NCI-H2196 (cell line): ENCODE data around the gene ZDHHC12.
"Not testable (repeated sequence)": the region's sequence is repeated elsewhere in the genome, so short reads cannot be mapped to it uniquely, and the experiment has no call there.

Experiments
- DNase-seq: peaks from one replicate; lab custom pipeline; 2025; ENCODE audit not compliant: unreplicated experiment; lab: John Stamatoyannopoulos, UW

ZDHHC12 gene

DNA sequence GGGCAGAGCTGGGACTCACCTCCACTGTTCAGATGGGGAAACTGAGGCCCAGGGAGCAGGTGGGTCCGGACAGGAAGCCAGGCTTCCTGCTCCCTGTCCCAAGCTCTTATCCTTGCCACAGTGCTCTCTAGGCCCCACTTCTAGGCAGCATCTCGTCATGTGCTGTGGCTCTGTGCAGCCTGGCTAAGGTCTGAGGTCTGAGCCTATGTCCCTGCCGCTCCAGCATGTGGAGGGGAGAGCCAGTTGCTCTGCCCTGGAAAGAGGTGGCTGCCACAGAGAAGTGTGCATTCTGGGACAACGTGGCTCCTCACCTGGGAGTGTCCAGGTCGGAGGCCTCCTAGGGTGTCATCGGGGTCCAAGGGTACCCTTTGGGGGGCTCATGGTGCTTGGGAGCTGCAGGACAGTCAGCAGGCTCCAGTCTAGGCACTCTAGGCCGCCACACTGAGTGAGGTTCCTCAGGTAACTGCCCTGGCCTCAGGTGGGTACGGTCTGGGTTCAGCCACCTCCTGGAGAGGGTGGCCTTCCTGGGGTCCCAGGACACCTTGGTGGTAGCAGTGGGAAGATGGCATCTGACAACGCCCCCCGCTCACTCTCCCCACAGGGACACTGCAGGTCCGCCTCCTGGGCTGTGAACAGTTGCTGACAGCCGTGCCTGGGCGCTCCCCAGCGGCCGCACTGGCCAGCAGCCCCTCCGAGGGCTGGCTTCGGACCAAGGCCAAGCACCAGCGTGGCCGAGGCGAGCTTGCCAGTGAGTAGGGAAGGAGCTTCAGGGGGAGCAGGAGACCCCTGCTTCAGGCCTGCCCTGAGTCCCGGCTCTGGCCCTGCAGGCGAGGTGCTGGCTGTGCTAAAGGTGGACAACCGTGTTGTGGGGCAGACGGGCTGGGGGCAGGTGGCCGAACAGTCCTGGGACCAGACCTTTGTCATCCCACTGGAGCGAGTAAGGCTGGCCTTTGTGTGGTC lies 11.2 kb downstream of the ZDHHC12 start:
- no peak for DNase-seq

DNA sequence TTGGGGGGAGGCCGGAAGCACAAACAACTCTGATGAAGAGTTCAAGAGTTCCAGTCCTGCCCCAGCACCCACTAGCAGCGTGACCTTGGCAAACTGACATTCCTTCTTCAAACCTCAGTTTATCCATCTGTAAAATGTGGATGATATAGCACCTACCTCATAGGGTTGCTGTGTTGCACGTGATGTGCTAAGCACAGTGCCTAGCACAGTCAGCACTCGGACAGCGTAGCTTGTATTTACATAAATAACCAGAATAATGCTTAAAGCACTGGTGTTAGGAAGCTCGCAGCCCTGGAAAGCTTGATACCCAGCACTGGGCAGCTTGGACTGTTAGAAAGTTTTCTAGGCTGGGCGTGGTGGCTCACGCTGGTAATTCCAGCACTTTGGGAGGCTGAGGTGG lies 16.5 kb downstream of the ZDHHC12 start:
- no peak for DNase-seq

DNA sequence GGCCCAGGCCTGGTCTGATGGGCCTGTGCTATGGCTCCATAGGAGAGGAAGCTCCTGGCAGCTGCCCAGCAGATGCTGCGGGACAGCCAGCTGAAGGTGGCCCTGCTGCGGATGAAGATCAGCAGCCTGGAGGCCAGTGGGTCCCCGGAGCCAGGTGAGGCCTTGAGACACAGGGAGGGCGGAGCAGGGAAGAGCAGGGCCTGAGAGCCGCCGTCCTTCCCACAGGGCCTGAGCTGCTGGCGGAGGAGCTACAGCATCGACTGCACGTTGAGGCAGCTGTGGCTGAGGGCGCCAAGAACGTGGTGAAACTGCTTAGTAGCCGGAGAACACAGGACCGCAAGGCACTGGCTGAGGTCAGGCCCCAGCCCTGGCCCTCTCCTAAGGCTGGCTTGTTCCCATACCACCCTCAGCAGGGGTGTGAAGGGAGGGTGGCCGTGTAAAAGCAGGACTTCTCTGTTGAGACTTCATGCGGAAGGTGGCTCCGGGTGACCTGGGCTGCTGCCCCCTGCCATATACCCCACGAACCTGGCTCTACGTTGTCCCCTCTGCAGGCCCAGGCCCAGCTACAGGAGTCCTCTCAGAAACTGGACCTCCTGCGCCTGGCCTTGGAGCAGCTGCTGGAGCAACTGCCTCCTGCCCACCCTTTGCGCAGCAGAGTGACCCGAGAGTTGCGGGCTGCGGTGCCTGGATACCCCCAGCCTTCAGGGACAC lies 17.1 kb downstream of the ZDHHC12 start:
- DNase-seq = no peak

DNA sequence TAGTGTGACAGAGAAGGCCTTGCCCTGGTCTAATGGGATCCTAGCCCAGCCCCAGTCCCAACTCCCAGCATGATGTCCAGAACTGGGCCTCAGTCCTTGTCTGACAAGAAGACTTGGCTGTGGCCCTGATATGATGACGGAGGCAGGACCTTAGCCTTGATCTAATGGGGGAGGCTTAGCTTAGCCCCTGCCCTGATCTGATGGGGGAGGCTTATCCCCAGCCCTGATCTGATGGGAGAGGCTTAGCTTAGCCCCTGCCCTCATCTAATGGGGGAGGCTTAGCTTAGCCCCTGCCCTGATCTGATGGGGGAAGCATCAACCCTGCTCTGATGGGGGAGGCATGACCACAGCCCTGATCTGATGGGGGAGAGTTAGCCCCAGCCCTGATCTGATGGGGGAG lies 17.9 kb downstream of the ZDHHC12 start:
- DNase-seq = no peak

DNA sequence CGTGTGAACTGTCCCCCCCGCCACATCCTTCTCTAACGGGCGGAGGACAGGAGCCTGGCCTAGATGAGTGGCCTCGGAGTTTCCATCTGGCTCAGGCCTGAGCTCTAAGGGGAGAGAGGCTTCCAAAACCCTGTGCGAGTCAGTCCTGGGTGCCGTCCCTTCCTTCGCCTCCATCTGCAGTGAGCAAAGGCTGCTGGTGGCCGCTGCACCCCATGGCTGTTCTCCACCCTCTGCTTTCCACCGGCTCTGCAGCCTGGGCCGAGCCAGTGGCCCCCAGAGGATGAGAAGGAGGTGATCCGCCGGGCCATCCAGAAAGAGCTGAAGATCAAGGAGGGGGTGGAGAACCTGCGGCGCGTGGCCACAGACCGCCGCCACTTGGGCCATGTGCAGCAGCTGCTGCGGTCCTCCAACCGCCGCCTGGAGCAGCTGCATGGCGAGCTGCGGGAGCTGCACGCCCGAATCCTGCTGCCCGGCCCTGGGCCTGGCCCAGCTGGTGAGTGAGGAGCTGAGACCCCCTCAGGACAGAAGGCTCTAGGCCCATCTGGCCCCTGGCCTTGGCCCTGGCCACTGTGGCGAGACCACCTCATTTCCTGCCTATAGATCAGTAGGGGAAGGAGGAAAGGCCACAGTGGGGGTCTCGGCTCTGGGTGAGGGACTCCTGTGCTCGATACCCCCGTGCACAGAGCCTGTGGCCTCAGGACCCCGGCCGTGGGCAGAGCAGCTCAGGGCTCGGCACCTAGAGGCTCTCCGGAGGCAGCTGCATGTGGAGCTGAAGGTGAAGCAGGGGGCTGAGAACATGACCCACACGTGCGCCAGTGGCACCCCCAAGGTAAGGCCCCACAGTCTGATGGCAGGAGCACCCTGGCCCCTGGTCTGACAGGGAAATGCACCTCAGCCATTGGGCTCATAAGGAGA lies 18.6 kb downstream of the ZDHHC12 start:
- DNase-seq = no peak

DNA sequence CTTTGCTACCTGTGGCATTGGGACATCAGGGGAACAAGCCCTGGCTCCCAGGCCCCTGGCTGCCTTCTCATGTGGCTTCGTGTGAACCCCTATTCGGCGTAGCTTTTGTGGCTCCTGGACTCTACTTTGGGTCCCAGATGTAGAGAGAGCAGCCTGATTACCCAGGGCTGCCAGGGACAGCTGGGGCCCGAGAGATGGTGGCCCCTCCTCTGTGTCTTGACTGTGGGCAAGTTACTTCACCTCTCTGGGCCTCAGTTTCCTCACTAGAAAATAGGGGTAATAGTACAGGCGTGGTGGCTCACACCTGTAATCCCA lies 19.6 kb downstream of the ZDHHC12 start:
- DNase-seq = no peak

DNA sequence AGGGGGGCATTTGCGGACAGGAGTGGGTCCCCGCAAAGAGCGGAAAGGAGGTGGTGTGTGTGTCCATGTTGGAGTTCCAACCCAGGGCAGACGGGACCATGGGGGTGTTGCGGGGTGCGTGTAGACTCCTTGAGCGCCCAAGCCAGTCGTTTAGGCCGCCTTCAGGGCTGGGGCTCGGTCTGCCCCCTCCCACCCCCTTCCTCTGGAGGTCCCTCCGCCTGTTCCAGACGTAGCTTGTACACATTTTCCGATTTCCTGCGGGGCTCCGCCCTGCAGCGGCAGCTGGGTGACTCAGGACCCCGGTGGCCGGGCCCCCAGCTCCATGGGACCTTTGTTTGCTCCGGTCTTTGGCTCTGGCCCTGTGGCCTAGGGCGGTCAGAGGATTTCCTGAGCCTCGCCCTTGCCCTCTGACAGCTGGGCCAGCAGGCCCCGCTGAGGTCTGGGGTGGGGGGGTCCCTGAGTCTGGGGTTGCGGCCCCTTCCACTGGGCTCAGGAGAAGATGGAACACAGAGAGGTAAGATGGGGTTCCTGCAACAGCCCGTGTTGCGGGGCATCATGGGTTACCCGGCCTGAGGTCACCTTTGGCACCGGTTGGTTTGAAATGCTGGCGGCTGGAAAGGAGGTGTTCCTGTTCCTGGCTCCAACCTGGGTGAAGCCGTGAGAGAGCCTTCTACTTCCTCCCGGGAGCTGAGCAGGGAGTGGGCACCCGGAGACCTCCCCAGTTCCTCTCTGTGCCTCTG lies 20.1 kb downstream of the ZDHHC12 start:
- no peak for DNase-seq

DNA sequence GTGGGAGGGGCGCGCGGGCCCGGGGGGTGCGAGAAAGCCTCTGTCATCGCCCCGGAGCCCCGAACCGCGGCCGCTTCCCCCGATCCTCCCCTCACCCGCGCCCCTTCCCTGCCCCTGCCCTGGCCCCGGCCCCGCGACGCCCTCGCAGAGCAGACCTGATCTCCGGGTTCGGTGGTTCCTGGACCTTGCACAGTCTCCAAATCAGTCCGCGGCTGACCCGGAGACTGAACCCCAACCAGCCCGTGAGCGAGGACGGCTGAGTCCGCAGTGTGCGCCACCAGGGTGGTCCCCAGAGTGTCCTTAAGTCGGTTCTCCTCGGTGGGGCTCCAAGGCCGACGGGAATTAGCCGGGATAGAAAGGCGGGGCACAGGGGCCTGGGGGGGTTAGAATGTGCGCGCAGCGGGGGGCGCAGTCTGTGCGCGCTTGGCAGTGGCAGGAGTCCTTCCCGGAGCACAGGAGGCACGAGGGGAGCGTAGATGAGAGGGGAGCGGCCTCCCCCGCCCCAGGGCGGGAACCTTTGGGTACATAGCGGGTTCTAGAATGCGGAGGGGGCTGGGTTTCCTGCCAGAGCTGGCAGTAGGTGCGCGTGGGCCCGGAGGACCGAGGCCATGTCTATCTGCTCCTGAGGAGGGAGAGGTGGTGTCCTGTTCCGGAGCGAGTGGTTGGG lies 20.8 kb downstream of the ZDHHC12 start:
- DNase-seq = no peak

DNA sequence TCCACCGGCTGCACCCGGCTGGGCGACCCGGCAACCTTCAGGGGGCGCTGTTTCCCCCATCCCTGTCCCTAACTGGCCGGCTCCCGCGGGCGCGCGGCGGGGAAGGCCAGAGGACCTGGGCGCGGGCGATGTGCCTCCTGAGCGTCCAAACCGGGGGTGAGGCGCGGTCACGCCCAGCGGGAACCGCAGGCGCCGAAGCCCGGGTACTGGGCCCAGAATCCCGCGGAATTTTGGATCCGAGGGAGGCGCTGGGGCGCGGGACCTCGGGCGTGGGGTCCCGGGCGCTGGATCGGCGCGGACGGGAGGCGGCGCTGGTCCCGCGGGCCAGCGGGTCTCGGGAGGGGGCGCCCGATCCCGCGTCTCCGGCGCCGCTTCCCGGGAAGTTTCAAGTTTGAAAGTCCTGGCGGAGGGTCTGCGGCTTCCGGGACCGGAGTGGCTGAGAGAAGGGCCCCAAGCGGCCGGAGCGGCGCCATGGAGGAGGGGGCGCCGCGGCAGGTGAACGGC lies 21.4 kb downstream of the ZDHHC12 start, which contains the start of gene PKN3:
TSS of gene PKN3 (plus strand) at position 59 of the 504 bp plus-strand sequence. CDS start at position 472, 413 bp downstream.
- peak; percentile 89 for DNase-seq

DNA sequence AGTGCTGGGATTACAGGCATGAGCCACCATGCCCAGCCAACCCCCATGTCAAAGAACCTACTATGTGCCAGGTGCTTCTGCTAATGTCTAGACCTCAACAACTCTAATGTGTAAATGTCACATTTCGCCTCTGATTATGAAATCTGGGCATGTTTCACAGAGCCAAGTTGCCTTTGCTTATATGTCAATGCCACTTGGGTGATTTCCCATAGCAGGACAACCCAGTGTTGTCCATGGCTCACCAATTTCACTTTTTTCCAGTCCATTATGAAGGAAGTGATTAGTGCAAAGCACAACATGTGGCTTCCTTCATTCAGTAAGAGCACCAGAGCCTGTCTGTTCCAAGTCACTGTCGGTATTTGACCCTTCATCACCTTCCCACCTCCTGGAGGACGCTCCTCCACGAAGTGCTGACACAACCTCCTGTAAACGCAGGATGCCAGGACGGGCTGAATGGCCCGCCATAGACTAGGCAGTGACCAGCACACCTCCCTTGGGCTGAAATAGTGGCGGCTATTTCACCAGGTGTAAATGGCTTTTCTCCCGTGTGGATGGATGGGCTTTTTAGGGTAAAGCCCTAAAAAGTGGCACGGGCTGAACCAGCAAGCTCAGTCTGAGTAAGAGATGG lies 22.6 kb downstream of the ZDHHC12 start:
- no peak for DNase-seq

DNA sequence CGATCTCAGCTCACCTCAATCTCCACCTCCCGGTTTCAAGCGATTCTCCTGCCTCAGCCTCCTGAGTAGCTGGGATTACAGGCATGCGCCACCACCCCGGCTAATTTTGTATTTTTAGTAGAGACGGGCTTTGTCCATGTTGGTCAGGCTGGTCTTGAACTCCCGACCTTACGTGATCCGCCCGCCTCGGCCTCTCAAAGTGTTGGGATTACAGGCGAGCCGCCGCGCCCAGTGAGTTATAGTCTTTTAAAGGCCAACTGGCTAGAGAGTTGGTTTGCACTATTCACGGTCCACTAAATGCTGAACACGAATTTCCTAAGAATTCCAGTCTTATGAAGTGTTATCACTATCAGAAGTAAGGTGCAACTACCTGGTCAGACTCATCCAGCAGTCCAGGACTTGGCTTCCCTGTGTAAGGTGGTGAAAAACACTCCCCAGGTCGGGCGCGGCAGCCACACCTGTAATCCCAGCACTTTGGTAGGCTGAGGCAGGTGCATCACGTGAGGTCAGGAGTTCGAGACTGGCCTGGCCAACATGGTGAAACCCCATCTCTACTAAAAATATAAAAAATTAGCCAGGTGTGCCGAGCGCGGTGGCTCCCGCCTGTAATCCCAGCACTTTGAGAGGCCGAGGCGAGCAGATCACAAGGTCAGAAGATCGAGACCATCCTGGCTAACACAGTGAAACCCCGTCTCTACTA lies 24.7 kb downstream of the ZDHHC12 start:
- DNase-seq = not testable (repeated sequence)

DNA sequence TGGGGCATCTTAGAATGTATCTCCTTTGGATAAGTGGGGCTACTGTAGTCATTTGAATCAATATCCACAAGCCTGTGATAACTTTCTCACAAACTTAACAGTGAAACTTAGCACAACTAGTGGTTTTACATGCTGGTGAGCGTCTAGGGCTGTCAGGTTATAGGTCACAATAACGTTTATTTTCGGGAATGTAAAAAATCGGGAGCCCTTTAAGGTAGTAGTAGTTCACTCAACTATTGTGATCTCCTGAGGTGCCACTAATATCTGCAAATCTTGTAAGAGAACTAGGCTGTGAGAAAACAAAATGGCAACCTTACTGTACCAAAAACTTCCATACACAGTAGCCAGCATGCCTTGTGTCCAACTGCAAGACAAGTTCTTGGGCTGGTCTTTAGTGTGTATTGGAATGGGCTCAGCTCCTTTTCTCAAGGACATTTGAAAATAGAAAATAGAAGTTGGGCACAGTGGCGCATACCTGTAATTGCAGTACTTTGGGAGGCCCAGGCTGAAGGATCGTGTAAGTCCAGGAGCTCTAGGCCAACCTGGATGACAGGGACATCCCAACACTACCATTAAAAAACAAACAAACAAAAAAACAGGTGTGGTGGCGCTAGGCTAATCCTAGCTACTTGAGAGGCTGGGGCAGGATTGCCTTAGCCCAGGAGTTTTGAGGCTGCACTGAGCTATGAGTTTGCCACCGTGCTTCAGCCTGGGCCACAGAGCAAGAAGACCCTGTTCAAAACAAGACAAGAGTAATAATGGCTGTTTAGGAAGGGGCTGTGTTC lies 26.8 kb downstream of the ZDHHC12 start:
- no peak for DNase-seq

DNA sequence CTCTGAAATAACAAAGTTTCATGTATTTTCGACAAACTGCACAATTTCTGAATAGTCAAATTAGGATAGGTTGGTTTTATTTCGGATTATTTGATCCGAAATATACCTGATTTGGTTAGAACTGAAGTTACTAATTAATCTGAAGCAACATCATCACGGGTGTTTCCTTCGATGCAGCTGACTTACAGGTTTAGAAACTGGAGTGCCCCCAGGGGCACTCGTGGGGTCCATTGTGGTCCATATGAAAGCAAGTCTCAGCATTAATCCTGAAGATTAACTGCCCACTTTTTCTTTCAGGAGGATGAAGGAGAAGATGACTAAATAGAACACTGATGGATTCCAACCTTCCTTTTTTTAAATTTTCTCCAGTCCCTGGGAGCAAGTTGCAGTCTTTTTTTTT lies 29.6 kb downstream of the ZDHHC12 start:
- no peak for DNase-seq

DNA sequence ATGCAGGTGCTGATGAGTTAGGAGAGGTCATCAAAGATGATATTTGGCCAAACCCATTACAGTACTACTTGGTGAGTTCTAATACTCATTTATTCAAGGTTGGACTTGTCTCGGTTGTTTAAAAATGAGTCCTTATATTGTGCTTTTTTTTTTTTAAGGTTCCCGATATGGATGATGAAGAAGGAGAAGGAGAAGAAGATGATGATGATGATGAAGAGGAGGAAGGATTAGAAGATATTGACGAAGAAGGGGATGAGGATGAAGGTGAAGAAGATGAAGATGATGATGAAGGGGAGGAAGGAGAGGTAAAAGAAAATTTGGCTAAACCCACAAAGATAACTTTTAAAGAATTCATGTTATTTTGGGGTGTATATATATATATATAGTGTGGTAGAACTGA lies 30.2 kb downstream of the ZDHHC12 start:
- not testable (repeated sequence) for DNase-seq

DNA sequence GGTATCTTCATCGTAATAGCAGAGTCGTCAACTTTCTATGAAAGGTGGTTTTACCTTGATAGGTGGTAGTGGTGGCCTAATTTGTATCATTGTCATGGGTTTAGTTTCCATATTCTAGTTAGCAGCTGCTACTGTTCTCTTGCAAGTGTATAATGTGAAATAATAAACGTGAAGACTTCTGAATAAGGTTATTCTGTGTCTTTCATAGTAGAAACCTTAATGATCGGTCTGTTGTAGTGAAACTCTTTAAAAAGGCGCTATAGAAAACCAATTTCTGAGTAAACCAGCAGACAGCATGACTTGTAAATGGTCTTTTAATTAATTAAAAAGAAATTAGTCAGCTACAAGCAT lies 33.3 kb downstream of the ZDHHC12 start:
- no peak for DNase-seq

DNA sequence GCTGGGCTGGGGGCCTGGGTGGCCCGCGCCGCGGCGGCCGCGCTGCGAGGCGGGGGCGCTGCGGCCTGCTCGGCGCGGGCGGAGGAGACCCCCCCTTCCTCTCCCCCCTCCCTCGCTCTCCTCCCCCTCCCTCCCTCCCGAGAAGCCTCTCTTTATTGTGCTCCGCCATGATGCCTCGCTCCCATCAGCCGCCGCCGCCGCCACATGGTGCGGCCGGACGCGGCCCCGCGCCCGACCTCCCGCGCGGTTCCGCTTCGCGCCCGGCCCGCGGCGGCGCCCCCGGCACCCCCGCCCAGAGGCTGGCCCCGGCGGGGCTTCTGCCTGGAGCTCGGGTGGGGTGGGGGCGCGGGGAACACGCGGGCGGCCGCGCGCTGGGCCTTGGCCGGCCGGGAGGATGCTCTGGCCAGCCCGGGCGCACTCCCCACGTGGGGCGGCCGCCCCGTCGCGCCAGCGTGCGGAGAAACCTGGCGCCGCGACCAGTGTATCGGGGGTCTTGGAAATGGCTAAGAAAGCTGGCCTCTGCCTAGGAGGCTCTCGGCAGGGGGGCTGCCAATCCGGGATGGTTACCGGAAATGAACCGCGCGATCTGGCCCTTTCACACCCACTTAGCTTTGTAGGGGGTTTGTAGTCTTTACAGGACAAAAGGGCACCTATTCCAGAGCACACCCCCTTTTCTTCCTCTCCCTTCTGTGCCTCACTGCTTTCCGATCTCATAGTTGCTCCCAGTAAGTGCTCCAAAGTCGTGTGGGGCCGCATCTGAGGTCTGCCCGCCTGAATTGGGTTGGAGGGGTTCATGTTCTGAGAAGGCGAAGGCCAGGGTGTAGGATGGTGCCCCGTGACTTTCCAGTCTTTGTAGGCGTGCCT lies 33.9 kb downstream of the ZDHHC12 start:
- DNase-seq = peak; percentile 47

DNA sequence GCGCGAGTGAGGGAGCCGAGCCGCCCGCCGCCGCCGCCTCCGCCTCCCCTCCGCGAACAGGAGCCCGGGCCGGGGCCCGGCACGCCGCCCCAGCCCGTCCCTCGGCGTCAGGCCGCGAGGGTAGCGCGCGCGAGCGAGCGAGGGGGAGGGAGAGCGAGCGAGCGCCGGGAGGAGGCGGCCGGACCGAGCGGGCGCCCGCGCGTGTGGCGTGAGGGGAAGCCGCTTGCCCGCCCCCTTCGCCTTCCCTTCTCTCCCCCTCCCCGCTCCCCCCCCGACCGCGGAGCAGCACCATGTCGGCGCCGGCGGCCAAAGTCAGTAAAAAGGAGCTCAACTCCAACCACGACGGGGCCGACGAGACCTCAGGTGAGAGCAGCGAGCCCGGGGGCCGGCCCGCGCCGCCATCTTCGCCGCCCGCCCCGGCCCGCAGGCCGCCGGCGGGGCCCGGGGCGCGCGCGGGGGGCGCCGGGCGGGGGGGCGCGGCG lies 34.6 kb downstream of the ZDHHC12 start:
- peak; percentile 61 for DNase-seq
